ENCODE measurements around the gene HSD17B4. TPM values are rescaled to one million over a fixed set of nuclear protein-coding genes. Genes with fewer than 3 reads are reported as not detected.
A peak's percentile ranks its signal among the peaks of the same experiment; 100 is the strongest.

Gene HSD17B4
- total and polyA plus RNA-seq, 2 of the 13 experiments (the other 11 are each of a cell fraction or from before 2014, with no cell fraction given) = 178 to 399 TPM

- TF ChIP-seq ZNF263 (CRISPR knock-in tag; IDR thresholded peaks at IDR 0.05) (no peak), MIXL1 (CRISPR knock-in tag; IDR thresholded peaks at IDR 0.05) (peak; percentile 53; the same call in 1 of the 2 replicates), MATR3 (CRISPR knock-in tag; IDR thresholded peaks at IDR 0.05) (no peak), ZNF713 (CRISPR knock-in tag; IDR thresholded peaks at IDR 0.05) (no peak), HES4 (CRISPR knock-in tag; IDR thresholded peaks at IDR 0.05; ENCODE audit: borderline replicate concordance) (no peak), ZNF687 (CRISPR knock-in tag; IDR thresholded peaks at IDR 0.05) (no peak), ZNF329 (CRISPR knock-in tag; IDR thresholded peaks at IDR 0.05; ENCODE audit: low read depth) (no peak), IKZF4 (CRISPR knock-in tag; IDR thresholded peaks at IDR 0.05; ENCODE audit: borderline replicate concordance, low read depth, not compliant biosample characterization) (no peak), NFATC3 (CRISPR knock-in tag; IDR thresholded peaks at IDR 0.05) (no peak), TGIF2 (CRISPR knock-in tag; IDR thresholded peaks at IDR 0.05) (no peak), ZIK1 (CRISPR knock-in tag; IDR thresholded peaks at IDR 0.05; ENCODE audit: borderline replicate concordance, low read depth) (no peak), ZNF281 (CRISPR knock-in tag; IDR thresholded peaks at IDR 0.05; ENCODE audit: borderline replicate concordance) (no peak), HNRNPK (IDR thresholded peaks at IDR 0.05; ENCODE audit: low read depth, low read length, poor library complexity, severe bottlenecking) (no peak), BCL6 (CRISPR knock-in tag; IDR thresholded peaks at IDR 0.05) (peak; percentile 71), ZNF878 (CRISPR knock-in tag; IDR thresholded peaks at IDR 0.05) (no peak), GTF2F1 (IDR thresholded peaks at IDR 0.05; ENCODE audit: low read length) (no peak), SCMH1 (CRISPR knock-in tag; IDR thresholded peaks at IDR 0.05; ENCODE audit: borderline replicate concordance) (no peak), CREB1 (IDR thresholded peaks at IDR 0.05) (no peak), CREB1 (CRISPR knock-in tag; IDR thresholded peaks at IDR 0.05) (no peak), E2F2 (CRISPR knock-in tag; IDR thresholded peaks at IDR 0.05; ENCODE audit: borderline replicate concordance) (no peak), ZUFSP (CRISPR knock-in tag; IDR thresholded peaks at IDR 0.05; ENCODE audit: borderline replicate concordance) (no peak)
Observed at GRCh38 chr5:119524485-119524884, 72.2 kb downstream of the HSD17B4 start (continued).
